Central memory CD8-positive, alpha-beta T cell (primary cell): ENCODE data around the gene PDK2.

Experiments
- ATAC-seq: fragments of 150-1000 bp; cut with Tn5 transposase; replicated peaks from 2 replicates; pipeline ENCODE4 v1.10.0; 2022; ENCODE audit warnings: mild to moderate bottlenecking, moderate FRiP score, moderate number of reproducible peaks; ENCODE audit not compliant: poor library complexity, severe bottlenecking; ENCODE audit errors: extremely low read depth
- DNase-seq, 2 donors: peaks; one replicate each; pipeline ENCODE4 v3.0.0; 2021; ENCODE audit warnings: low spot score in 2 of 2
- H3K27ac Mint-ChIP-seq: one replicate; pipeline ENCODE4 v1.8.0; 2022; ENCODE audit warnings: low read depth, mild to moderate bottlenecking, moderate library complexity, mixed read lengths
- H3K27me3 Mint-ChIP-seq: one replicate; pipeline ENCODE4 v1.8.0; 2022; ENCODE audit warnings: mixed read lengths
- H3K36me3 Mint-ChIP-seq: one replicate; pipeline ENCODE4 v1.8.0; 2022; ENCODE audit warnings: mild to moderate bottlenecking, moderate library complexity, mixed read lengths; ENCODE audit not compliant: insufficient read depth
- H3K4me1 Mint-ChIP-seq: one replicate; pipeline ENCODE4 v1.8.0; 2022; ENCODE audit warnings: mixed read lengths
- H3K4me3 Mint-ChIP-seq: one replicate; pipeline ENCODE4 v1.8.0; 2022; ENCODE audit warnings: mild to moderate bottlenecking, moderate library complexity, mixed read lengths
- H3K9me3 Mint-ChIP-seq: one replicate; pipeline ENCODE4 v1.8.0; 2022; ENCODE audit warnings: mixed read lengths

The PDK2 gene

DNA sequence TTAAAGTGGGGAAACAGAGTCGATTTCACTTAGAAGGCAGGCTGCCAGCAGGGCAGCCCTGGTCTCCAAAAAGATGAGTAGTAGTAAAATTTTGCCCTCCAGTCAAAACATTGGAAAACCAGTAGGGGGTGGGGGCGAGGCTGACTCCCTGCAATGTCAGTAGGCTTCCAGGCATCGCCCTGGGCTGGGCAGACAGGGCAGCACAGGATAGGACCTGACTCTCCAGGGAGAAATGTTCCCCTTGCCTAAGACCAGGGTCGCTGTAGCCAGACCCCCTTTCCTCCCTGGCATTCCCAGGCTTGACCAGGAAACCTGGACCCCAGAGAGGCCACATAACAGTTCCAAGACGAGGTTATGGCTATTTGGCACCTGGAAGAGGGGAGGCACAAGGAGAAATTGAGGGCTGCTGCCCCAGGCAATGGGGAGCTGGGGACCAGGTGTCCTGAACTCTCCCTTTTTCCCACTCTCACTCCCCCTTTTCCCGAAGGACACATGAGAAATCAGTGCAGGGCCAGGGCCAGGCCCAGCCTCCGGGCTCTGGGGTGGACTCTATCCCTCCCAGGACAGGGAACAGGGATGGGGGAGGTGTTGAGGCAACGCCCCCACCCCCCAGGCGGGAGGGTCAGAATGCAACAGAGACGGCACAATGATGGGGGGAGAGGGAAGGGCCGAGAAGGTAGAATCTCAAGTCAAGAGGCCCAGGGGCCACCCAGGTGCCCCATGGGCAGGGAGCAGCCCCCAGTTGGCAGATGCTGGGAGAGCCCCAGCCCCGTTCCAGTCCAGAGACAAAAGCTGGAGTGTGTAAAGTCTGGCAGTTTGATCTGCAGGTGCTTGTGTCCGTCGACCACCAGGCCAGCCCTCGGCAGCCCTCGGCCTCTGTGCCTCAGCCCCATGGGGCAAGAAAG, 39.3 kb downstream of the PDK2 start:
- peaks cover 44% of the 10 kb centered on the region for H3K4me1 Mint-ChIP-seq
- no peak for DNase-seq
- no peak overlapping the region for H3K27ac Mint-ChIP-seq
- ATAC-seq = no peak
- no peaks in the 10 kb centered on the region for H3K9me3 Mint-ChIP-seq
- H3K27me3 Mint-ChIP-seq = no peaks in the 10 kb centered on the region
- peaks cover 40% of the 10 kb centered on the region for H3K36me3 Mint-ChIP-seq
- H3K4me3 Mint-ChIP-seq = no peak overlapping the region

DNA sequence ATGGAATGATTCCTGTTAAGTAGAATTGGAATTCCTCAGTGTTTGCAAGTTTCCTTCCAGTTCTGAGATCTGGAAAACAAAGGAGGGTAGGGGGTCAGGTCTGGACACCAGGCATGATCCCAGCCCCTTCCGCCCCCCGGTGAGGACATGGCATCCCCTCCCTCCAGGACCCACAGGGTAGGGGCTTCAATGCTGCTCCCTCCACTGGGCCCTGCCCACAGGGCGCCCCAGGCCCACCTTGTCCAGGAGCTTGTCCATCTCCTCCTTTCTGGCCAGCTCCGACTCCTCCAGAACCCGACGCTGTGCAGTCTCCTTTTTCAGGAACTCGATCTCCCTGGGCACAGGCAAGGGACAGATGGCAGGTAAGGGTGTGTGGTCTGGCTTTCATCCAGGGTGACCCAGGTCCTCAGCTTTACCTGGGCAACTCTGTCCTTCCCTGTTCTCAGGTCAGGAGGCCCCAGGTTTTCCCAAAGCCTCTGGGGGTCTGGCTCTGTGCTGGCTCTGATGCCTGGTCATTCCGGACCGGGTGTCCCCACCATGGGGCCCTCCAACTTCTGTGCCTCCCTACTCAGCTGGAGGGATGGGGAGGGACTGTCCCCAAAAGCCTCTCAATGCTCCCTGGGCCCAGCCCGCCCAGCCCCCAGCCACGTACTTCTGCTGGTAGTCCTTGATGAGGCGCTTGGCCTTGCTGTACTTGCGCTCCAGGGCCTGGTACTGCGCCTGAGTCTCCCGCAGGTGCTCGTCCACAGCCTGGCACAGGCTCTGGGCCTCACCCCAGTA, 40.4 kb downstream of the PDK2 start:
- Mint-ChIP-seq H3K27me3 (no peaks in the 10 kb centered on the region), H3K4me3 (no peak overlapping the region), H3K27ac (no peak overlapping the region), H3K9me3 (no peaks in the 10 kb centered on the region), H3K36me3 (peaks cover 44% of the 10 kb centered on the region), H3K4me1 (peaks cover 49% of the 10 kb centered on the region)
- ATAC-seq (no peak), DNase-seq (no peak)

DNA sequence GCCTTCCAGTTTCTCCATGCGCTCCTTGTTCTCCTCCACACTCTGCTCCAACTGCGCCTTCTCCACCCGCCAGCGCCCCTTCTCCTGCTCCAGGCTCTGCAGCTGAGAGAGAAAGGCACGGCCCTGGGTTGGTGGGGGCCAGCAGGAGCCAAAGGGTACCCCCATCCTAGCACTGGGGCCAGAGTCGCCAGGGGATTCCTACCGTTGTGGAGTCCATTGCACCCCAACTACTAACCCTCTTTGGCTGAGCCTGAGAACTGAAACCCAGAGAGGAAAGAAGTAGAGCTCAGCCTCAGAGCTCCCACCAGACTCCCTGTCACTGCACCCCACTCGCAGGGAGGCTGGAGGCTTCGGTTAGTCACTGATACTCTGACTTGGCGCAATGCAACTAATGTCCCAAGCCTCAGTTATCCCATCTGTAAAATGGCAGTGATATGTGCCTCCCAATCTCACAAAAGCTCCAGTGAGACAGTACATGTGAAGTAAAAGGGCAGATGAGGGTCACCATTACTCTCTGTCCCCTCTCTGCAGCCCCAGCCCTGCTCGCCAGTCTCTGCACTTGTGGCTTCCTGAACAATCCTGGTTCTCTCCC, 41.0 kb downstream of the PDK2 start:
- no peaks in the 10 kb centered on the region for H3K9me3 Mint-ChIP-seq
- no peaks in the 10 kb centered on the region for H3K27me3 Mint-ChIP-seq
- no peak overlapping the region for H3K27ac Mint-ChIP-seq

DNA sequence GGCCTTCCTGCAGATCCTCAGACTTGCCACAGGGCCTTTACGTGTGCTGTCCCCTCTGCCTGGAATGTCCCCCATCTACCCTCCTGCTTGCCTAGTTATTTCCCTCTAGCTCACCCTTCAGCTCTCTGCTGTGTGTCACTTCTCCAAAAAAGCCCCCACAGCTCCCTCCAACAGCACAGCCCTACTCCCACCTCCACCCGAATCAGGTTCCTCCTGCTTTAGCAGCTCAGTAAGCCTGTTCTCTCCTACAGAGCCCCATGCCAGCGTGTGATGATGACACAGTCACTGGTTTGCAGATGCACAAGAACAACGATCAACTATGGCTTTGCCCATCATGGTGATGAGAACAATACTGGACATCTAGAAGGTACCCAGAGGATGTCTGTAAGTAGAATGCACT, 41.9 kb downstream of the PDK2 start:
- H3K4me3 Mint-ChIP-seq = no peak overlapping the region
- no peaks in the 10 kb centered on the region for H3K9me3 Mint-ChIP-seq
- peak overlapping the region; percentile 42 for H3K27ac Mint-ChIP-seq
- peaks cover 50% of the 10 kb centered on the region for H3K4me1 Mint-ChIP-seq
- no peak for DNase-seq
- peaks cover 44% of the 10 kb centered on the region for H3K36me3 Mint-ChIP-seq
- no peaks in the 10 kb centered on the region for H3K27me3 Mint-ChIP-seq
- ATAC-seq = no peak

More for the DNA sequence above, 41.0 kb downstream of the PDK2 start:
- ATAC-seq (no peak), DNase-seq (no peak)
- Mint-ChIP-seq H3K36me3 (peaks cover 39% of the 10 kb centered on the region), H3K4me1 (peaks cover 49% of the 10 kb centered on the region), H3K4me3 (no peak overlapping the region)

- no peak for DNase-seq
- Mint-ChIP-seq H3K27ac (peak overlapping the region; percentile 19), H3K9me3 (no peaks in the 10 kb centered on the region), H3K36me3 (peaks cover 46% of the 10 kb centered on the region), H3K4me3 (no peak overlapping the region), H3K27me3 (no peaks in the 10 kb centered on the region), H3K4me1 (peaks cover 67% of the 10 kb centered on the region)
- ATAC-seq = no peak
These were observed 44.1 kb downstream of the PDK2 start for GRCh38 chr17:50139185-50139783.

GRCh38 chr17:50139950-50140885, 45.1 kb downstream of the PDK2 start:
- no peaks in the 10 kb centered on the region for H3K27me3 Mint-ChIP-seq
- H3K9me3 Mint-ChIP-seq = no peaks in the 10 kb centered on the region

DNA sequence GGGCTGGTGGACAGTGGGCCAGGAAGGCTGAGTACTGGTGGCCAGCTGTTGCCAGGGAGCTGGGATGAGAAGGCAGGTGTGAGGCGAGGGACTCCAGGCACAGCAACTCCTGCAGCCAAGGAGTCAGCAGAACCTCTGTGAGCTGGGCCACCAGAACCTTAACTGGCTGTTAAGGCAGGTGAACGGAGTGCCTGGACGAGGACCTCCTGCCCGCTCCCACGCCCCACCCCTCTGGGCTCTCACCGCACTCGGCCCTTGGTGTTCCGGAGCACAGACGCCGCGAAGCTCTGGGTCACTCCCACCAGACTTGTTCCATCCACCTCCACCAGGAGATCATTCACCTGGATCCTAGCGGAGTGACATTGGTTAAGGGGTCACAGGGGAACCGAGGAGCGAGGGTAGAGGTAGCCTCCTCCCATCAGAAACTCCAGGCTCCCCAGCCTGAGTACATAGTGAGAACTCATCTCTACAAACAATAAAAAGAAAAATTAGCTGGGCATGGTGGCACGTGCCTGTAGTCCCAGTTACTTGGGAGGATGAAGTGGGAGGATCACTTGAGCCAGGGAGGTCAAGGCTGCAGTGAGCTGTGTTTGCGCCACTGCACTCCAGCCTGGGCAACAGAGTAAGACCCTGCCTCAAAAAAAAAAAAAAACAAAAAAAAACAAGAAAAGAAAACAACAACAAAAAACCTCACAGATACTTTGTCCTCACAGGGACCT, 46.0 kb downstream of the PDK2 start:
- Mint-ChIP-seq H3K36me3 (peaks cover 44% of the 10 kb centered on the region), H3K27ac (peak overlapping the region; percentile 81), H3K4me3 (peak overlapping the region; percentile 58), H3K4me1 (peaks cover 84% of the 10 kb centered on the region), H3K27me3 (no peaks in the 10 kb centered on the region), H3K9me3 (no peaks in the 10 kb centered on the region)
- ATAC-seq (no peak), DNase-seq (no peak)

More at GRCh38 chr17:50139950-50140885, 45.1 kb downstream of the PDK2 start:
- H3K4me1 Mint-ChIP-seq = peaks cover 74% of the 10 kb centered on the region
- peak overlapping the region; percentile 58 for H3K4me3 Mint-ChIP-seq
- DNase-seq = peak; percentile 71 to 73
- ATAC-seq = peak; percentile 79
- peak overlapping the region; percentile 19 for H3K27ac Mint-ChIP-seq
- H3K36me3 Mint-ChIP-seq = peaks cover 44% of the 10 kb centered on the region

GRCh38 chr17:50141745-50142110, 46.6 kb downstream of the PDK2 start:
- no peak for DNase-seq
- Mint-ChIP-seq H3K27ac (peak overlapping the region; percentile 81), H3K4me3 (peak overlapping the region; percentile 58), H3K36me3 (peaks cover 42% of the 10 kb centered on the region), H3K9me3 (no peaks in the 10 kb centered on the region), H3K4me1 (peaks cover 85% of the 10 kb centered on the region), H3K27me3 (no peaks in the 10 kb centered on the region)
- ATAC-seq = peak; percentile 50

DNA sequence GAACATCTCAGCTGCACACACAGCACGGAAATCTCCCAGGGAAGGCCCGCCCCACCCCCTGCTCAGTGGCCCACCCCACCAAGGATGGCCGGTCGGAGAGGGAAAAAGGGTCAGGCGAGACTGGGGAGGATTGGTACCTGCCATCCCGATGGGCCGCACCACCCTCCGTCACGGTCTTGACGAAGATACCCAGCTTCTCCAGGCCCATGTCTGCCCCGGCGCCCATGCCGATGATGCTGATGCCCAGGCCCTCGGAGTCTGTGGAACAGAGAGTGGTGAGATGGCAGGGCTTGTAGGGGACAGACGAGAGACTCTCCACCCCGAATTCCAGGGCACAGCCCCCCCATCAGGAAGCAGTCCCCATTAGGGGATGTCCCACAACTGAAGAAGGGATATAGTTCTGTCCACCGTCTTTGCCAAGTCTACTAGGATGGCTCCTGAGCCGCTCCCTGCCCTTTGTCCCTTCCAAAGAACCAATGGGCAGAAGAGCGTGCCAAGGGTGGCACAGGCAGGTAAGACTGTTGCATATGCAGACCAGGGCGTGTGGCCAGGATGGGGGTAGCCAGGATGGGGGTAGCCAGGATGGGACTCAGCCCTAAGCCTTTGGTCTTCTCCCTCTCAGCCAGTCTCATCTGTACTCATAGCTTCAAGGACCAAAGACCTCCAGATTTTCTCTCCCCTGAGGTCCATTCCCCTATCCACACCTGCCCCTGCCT, 48.5 kb downstream of the PDK2 start:
- Mint-ChIP-seq H3K27ac (peak overlapping the region; percentile 81), H3K4me3 (peak overlapping the region; percentile 58), H3K4me1 (peaks cover 87% of the 10 kb centered on the region), H3K27me3 (no peaks in the 10 kb centered on the region), H3K9me3 (no peaks in the 10 kb centered on the region), H3K36me3 (peaks cover 43% of the 10 kb centered on the region)
- DNase-seq (no peak), ATAC-seq (no peak)

DNA sequence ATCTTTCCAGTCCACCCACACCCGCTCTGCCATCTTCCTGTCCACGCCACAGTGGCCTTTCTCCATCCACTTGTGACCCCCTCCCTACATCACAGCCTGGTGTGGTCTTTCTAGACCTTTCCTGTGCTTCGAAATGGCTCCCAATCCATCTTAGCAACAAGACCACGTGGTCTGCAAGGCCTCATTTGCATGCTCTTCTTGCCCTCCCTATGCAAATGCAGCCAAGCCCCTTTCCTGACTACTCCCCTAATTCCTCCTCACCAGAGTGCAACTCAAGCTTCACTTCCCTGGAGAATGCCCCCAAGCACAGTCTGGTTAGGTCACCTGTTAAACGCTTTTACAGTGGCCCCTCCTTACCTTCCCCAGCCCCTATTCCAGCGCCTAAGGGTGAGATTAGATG, 49.2 kb downstream of the PDK2 start:
- Mint-ChIP-seq H3K27ac (peak overlapping the region; percentile 7), H3K4me1 (peaks cover 88% of the 10 kb centered on the region)

More for the DNA sequence above, 49.2 kb downstream of the PDK2 start:
- Mint-ChIP-seq H3K36me3 (peaks cover 39% of the 10 kb centered on the region), H3K27me3 (no peaks in the 10 kb centered on the region), H3K4me3 (peak overlapping the region; percentile 89), H3K9me3 (no peaks in the 10 kb centered on the region)
- ATAC-seq (no peak), DNase-seq (no peak)
